Neural progenitor cell (in vitro differentiated cells): ENCODE results near the gene PEMT. TPM values are rescaled to one million over a fixed set of nuclear protein-coding genes. Genes with fewer than 3 reads are reported as not detected.
"Not testable (repeated sequence)": the region's sequence is repeated elsewhere in the genome, so short reads cannot be mapped to it uniquely, and the experiment has no call there.

Experiments used
- DNase-seq: peaks from one replicate; pipeline ENCODE4 v3.0.0-alpha.2; 2016; ENCODE audit warnings: low spot score
- H2AFZ ChIP-seq: fragments of 200-600 bp; sonication (generic); replicated peaks from 2 replicates; pipeline ENCODE4 v1.6.1; 2016; ENCODE audit warnings: antibody characterized with exemption
- H3F3A ChIP-seq: fragments of 200-600 bp; sonication (generic); 2 replicates; pipeline ENCODE4 v1.6.1; 2016; ENCODE audit warnings: antibody characterized with exemption, low read depth
- H3K27ac ChIP-seq: fragments of 200-600 bp; sonication (generic); 2 replicates; pipeline ENCODE4 v1.5.1; 2016; ENCODE audit warnings: mild to moderate bottlenecking
- H3K27me3 ChIP-seq: fragments of 200-600 bp; sonication (generic); 2 replicates; pipeline ENCODE4 v1.6.1; 2016; ENCODE audit warnings: mild to moderate bottlenecking, moderate library complexity
- H3K36me3 ChIP-seq: fragments of 200-600 bp; sonication (generic); 2 replicates; pipeline ENCODE4 v1.5.1; 2016
- H3K4me1 ChIP-seq: fragments of 200-600 bp; sonication (generic); 2 replicates; pipeline ENCODE4 v1.6.1; 2016; ENCODE audit warnings: mixed run types
- H3K4me2 ChIP-seq: fragments of 200-600 bp; sonication (generic); 2 replicates; pipeline ENCODE4 v1.6.1; 2016
- H3K4me3 ChIP-seq: fragments of 200-600 bp; sonication (generic); 2 replicates; pipeline ENCODE4 v1.5.1; 2016
- H3K79me2 ChIP-seq: fragments of 200-600 bp; sonication (generic); 2 replicates; pipeline ENCODE4 v1.6.1; 2016; ENCODE audit warnings: low read depth
- H3K9ac ChIP-seq: fragments of 200-600 bp; sonication (generic); 2 replicates; pipeline ENCODE4 v1.6.1; 2016
- H3K9me3 ChIP-seq: fragments of 200-600 bp; sonication (generic); 2 replicates; pipeline ENCODE4 v1.5.1; 2016; ENCODE audit warnings: low read depth
- H4K20me1 ChIP-seq: fragments of 200-600 bp; sonication (generic); 2 replicates; pipeline ENCODE4 v1.6.1; 2016; ENCODE audit warnings: low read depth
- H3K27ac Mint-ChIP-seq: 3 replicates; pipeline ENCODE4 v1.8.0; 2021; ENCODE audit warnings: mixed read lengths
- H3K27me3 Mint-ChIP-seq: 2 replicates; pipeline ENCODE4 v1.8.0; 2022; ENCODE audit warnings: low read depth, mild to moderate bottlenecking, inconsistent platforms, moderate library complexity, mixed read lengths; ENCODE audit not compliant: insufficient read depth
- H3K36me3 Mint-ChIP-seq: 3 replicates; pipeline ENCODE4 v1.8.0; 2021; ENCODE audit warnings: mixed read lengths
- H3K4me1 Mint-ChIP-seq: 3 replicates; pipeline ENCODE4 v1.8.0; 2021; ENCODE audit warnings: mixed read lengths
- H3K4me3 Mint-ChIP-seq: 3 replicates; pipeline ENCODE4 v1.8.0; 2021; ENCODE audit warnings: mild to moderate bottlenecking, moderate library complexity, mixed read lengths
- H3K9me3 Mint-ChIP-seq: 3 replicates; pipeline ENCODE4 v1.8.0; 2020; ENCODE audit warnings: mixed read lengths
- CTCF ChIP-seq: fragments of 200-600 bp; sonication (generic); IDR thresholded peaks from 2 replicates; pipeline ENCODE4 v1.5.1; 2017; ENCODE audit warnings: antibody characterized with exemption, mild to moderate bottlenecking
- EZH2 ChIP-seq: fragments of 200-600 bp; sonication (generic); IDR thresholded peaks from 2 replicates; pipeline ENCODE4 v1.6.1; 2017; ENCODE audit warnings: antibody characterized with exemption, mild to moderate bottlenecking, moderate library complexity
- EZH2phosphoT487 ChIP-seq: fragments of 200-600 bp; sonication (generic); IDR thresholded peaks from 2 replicates; pipeline ENCODE4 v1.6.1; 2017; ENCODE audit warnings: antibody characterized with exemption
- total RNA-seq: library from RNA; depleted of rRNA; stranded (reverse); fragments of >200 nt; gene quantifications from 2 replicates; pipeline ENCODE4 v1.2.3, GENCODE V29; 2015; ENCODE audit warnings: low replicate concordance

PEMT gene
- total RNA-seq: 17.7 and 50.4 TPM in 2 replicates

- H3K27me3 ChIP-seq: no peaks in the 10 kb centered on the region
- Mint-ChIP-seq H3K9me3 (no peaks in the 10 kb centered on the region), H3K27ac (peak within 1 kb of the TSS; percentile 86), H3K36me3 (peaks cover 8% of the 10 kb centered on the region), H3K27me3 (peaks cover 2% of the 10 kb centered on the region), H3K4me1 (peaks cover 15% of the 10 kb centered on the region), H3K4me3 (peak within 1 kb of the TSS; percentile 96)
- peak within 1 kb of the TSS; percentile 81 for H3K9ac ChIP-seq
- peaks cover 5% of the 10 kb centered on the region for H3F3A ChIP-seq
- H3K79me2 ChIP-seq: peaks cover 31% of the 10 kb centered on the region
- peak within 1 kb of the TSS; percentile 99 for H3K4me2 ChIP-seq
- no peak within 1 kb of the TSS for H3K27ac ChIP-seq
- H3K9me3 ChIP-seq: no peaks in the 10 kb centered on the region
- H3K36me3 ChIP-seq: no peaks in the 10 kb centered on the region
- H3K4me3 ChIP-seq: peak within 1 kb of the TSS; percentile 95
- peak within 1 kb of the TSS; percentile 96 for H2AFZ ChIP-seq
- H4K20me1 ChIP-seq: no peaks in the 10 kb centered on the region
- TF ChIP-seq EZH2 (no peak), CTCF (peak; percentile 6)
- H3K4me1 ChIP-seq: peaks cover 4% of the 10 kb centered on the region
- peak; percentile 99 for DNase-seq
Observed at GRCh38 chr17:17591355-17592298, at the start of gene PEMT. Gene PEMT (minus strand): TSS chr17:17591708. CDS start chr17:17591626, 82 bp downstream.

- not testable (repeated sequence) for H3K9me3 Mint-ChIP-seq, DNase-seq, H3K36me3 ChIP-seq, H3K4me2 ChIP-seq, H3K9ac ChIP-seq, H3K4me1 Mint-ChIP-seq, H3K4me1 ChIP-seq, H3K36me3 Mint-ChIP-seq, H3K4me3 ChIP-seq, H3K27me3 Mint-ChIP-seq, H2AFZ ChIP-seq, H4K20me1 ChIP-seq, H3K79me2 ChIP-seq, H3K27ac ChIP-seq, H3K9me3 ChIP-seq, H3K27me3 ChIP-seq, H3F3A ChIP-seq, H3K4me3 Mint-ChIP-seq, H3K27ac Mint-ChIP-seq
Observed at GRCh38 chr17:17639661-17640270, 48.3 kb upstream of the PEMT start.

GRCh38 chr17:17638467-17638866 lies 47.0 kb upstream of the PEMT start:
- H3K27me3 Mint-ChIP-seq: peaks cover 2% of the 10 kb centered on the region
- no peaks in the 10 kb centered on the region for H3K9me3 Mint-ChIP-seq
- DNase-seq: no peak
- Histone ChIP-seq H2AFZ (no peak overlapping the region), H3K4me3 (no peak overlapping the region), H3K4me1 (no peaks in the 10 kb centered on the region), H3K79me2 (no peaks in the 10 kb centered on the region), H3K4me2 (no peak overlapping the region), H3K9me3 (no peaks in the 10 kb centered on the region), H3K36me3 (no peaks in the 10 kb centered on the region), H4K20me1 (no peaks in the 10 kb centered on the region), H3K9ac (no peak overlapping the region), H3K27ac (no peak overlapping the region), H3K27me3 (no peaks in the 10 kb centered on the region), H3F3A (no peaks in the 10 kb centered on the region)
- H3K4me3 Mint-ChIP-seq: no peak overlapping the region
- no peaks in the 10 kb centered on the region for H3K36me3 Mint-ChIP-seq
- TF ChIP-seq EZH2phosphoT487: no peak
- TF ChIP-seq EZH2: no peak
- TF ChIP-seq CTCF: no peak
- no peak overlapping the region for H3K27ac Mint-ChIP-seq
- peaks cover 10% of the 10 kb centered on the region for H3K4me1 Mint-ChIP-seq
